Measurements from ENCODE around the gene C12orf76. TPM values are rescaled to one million over a fixed set of nuclear protein-coding genes. Genes with fewer than 3 reads are reported as not detected.
"Not testable (repeated sequence)": the region's sequence is repeated elsewhere in the genome, so short reads cannot be mapped to it uniquely, and the experiment has no call there.

Gene C12orf76
- total RNA-seq, 2 experiments from 2014 or later: 15.5 to 16.2 TPM

- POLR2A ChIA-PET: interaction anchor here (0.8 to 1.1 kb wide), 3 partner anchors 13 to 62 kb away, joined by 3 to 4 read pairs (median 3); partner anchors contain the start of gene ANKRD13A
Observed at GRCh38 chr12:110012137-110012536, 36.2 kb downstream of the C12orf76 start.

GRCh38 chr12:110010853-110011723 is 37.2 kb downstream of the C12orf76 start:
- ATAC-seq: no peak
- ChIA-PET CTCF (interaction anchor here (0.8 to 2.7 kb wide), 4 partner anchors 12 to 158 kb away, joined by 3 to 7 read pairs (median 6); partner anchors contain the start of genes ANKRD13A and GIT2), POLR2A (interaction anchor here (0.7 to 1.1 kb wide), 2 partner anchors 12 kb away, joined by 3 read pairs; partner anchors contain the start of gene ANKRD13A)
- peaks cover 51% of the 10 kb centered on the region for H3K36me3 Mint-ChIP-seq (ENCODE audit: low read depth)
- H3K9me3 Mint-ChIP-seq (ENCODE audit: insufficient read depth): no peaks in the 10 kb centered on the region
- DNase-seq: no peak
- no peaks in the 10 kb centered on the region for H3K27me3 Mint-ChIP-seq (ENCODE audit: low read depth)
- peak overlapping the region; percentile 67 for H3K27ac Mint-ChIP-seq
- H3K4me1 Mint-ChIP-seq (ENCODE audit: low read depth): peaks cover 69% of the 10 kb centered on the region
- no peak overlapping the region for H3K4me3 Mint-ChIP-seq

More at GRCh38 chr12:110012137-110012536, 36.2 kb downstream of the C12orf76 start:
- Mint-ChIP-seq H3K9me3 (ENCODE audit: insufficient read depth) (no peaks in the 10 kb centered on the region), H3K27ac (peak overlapping the region; percentile 31), H3K4me1 (ENCODE audit: low read depth) (peaks cover 64% of the 10 kb centered on the region), H3K36me3 (ENCODE audit: low read depth) (peaks cover 48% of the 10 kb centered on the region), H3K4me3 (no peak overlapping the region), H3K27me3 (ENCODE audit: low read depth) (no peaks in the 10 kb centered on the region)
- CTCF ChIA-PET: interaction anchor here (2.1 to 2.7 kb wide), 2 partner anchors 18 to 159 kb away, joined by 7 read pairs; no protein-coding TSS in a partner anchor
- ATAC-seq (no peak), DNase-seq (no peak)

DNA sequence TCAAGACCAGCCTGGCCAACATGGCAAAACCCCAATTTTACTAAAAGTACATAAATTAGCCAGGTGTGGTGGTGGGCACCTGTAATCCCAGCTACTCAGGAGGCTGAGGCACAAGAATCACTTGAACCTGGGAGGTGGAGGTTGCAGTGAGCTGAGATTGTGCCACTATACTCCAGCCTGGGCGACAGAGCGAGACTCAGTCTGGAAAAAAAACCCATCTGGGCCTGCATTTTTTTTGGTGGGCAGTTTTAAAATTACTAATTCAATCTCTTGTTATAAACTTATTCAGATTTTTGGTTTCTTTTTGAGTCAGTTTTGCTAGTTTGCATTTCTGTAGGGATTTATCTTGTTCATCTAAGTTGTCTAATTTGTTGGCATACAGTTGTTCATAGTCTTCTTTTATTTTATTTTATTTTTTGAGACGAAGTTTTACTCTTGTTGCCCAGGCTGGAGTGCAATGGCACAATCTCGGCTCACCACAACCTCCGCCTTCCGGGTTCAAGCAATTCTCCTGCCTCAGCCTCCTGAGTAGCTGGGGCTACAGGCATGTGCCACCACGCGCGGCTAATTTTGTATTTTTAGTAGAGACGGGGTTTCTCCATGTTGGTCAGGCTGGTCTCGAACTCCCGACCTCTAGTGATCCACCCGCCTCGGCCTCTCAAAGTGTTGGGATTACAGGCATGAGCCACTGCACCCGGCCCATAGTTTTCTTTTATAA is 39.5 kb downstream of the C12orf76 start:
- H3K9me3 Mint-ChIP-seq (ENCODE audit: insufficient read depth); CTCF ChIA-PET; H3K4me3 Mint-ChIP-seq; DNase-seq; H3K27me3 Mint-ChIP-seq (ENCODE audit: low read depth); ATAC-seq; H3K27ac Mint-ChIP-seq: not testable (repeated sequence)
- POLR2A ChIA-PET: interaction anchor here (0.6 kb wide), 1 partner anchor 73 kb away, joined by 5 read pairs; no protein-coding TSS in a partner anchor
- Mint-ChIP-seq H3K36me3 (ENCODE audit: low read depth) (peaks cover 50% of the 10 kb centered on the region), H3K4me1 (ENCODE audit: low read depth) (peaks cover 70% of the 10 kb centered on the region)

- POLR2A ChIA-PET: no interaction called here
- Mint-ChIP-seq H3K36me3 (ENCODE audit: low read depth) (peaks cover 51% of the 10 kb centered on the region), H3K27ac (no peak overlapping the region), H3K4me1 (ENCODE audit: low read depth) (peaks cover 74% of the 10 kb centered on the region), H3K4me3 (no peak overlapping the region), H3K9me3 (ENCODE audit: insufficient read depth) (no peaks in the 10 kb centered on the region), H3K27me3 (ENCODE audit: low read depth) (no peaks in the 10 kb centered on the region)
- DNase-seq (no peak), ATAC-seq (no peak)
- CTCF ChIA-PET: no interaction called here
Observed at GRCh38 chr12:110007881-110008280, 40.4 kb downstream of the C12orf76 start.

DNA sequence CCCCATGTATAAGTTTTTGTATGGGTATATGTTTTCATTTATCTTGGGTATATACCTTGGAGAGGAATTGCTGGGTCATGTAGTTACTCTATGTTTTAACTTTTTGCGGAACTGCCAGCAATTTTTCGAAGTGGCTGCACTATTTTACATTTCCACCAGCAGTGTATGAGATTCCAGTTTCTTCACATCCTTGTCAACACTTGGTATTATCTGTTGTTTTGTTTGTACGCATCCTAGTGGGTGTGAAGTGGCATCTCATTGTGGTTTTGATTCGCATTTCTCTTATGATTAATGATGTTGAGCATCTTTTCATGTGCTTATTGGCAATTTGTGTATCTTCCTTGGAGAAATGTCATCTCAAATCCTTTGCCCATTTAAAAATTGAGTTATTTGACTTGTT is 42.2 kb downstream of the C12orf76 start:
- CTCF ChIA-PET: no interaction called here
- no peaks in the 10 kb centered on the region for H3K27me3 Mint-ChIP-seq (ENCODE audit: low read depth)
- peaks cover 65% of the 10 kb centered on the region for H3K4me1 Mint-ChIP-seq (ENCODE audit: low read depth)
- no peak for ATAC-seq
- POLR2A ChIA-PET: no interaction called here
- H3K9me3 Mint-ChIP-seq (ENCODE audit: insufficient read depth): no peaks in the 10 kb centered on the region
- DNase-seq: no peak
- no peak overlapping the region for H3K4me3 Mint-ChIP-seq
- H3K36me3 Mint-ChIP-seq (ENCODE audit: low read depth): peaks cover 40% of the 10 kb centered on the region
- no peak overlapping the region for H3K27ac Mint-ChIP-seq

DNA sequence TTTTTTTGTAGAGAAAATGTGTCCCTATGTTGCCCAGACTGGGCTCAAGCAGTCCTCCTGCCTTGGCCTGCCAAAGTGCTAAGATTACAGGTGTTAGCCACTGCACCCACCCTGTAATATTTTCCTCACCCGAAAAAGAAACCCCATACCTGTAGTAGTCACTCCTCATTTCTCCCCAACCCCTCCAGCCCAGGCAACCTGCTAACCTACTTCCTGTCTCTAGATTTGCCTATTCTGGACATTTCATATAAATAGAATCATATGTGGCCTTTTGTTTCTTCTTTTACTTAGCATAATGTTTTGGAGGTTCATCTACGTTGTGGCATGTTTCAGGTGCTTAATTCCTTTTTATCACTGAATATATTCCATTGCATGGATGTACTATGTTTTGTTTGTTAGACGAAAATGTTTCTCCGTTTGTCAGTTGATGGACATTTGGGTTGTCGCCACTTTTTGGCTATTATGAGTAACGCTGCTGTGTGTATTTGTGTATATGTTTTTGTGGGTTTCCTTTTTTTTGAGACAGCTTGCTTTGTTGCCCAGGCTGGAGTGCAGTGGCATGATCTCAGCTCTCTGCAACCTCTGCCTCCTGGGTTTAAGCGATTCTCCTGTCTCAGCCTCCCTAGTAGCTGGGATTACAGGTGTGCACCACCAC is 42.9 kb downstream of the C12orf76 start:
- ChIA-PET POLR2A (interaction anchor here (1.1 to 1.4 kb wide), 2 partner anchors 8 to 10 kb away, joined by 3 to 4 read pairs; partner anchors contain the start of gene GIT2), CTCF (interaction anchor here (1.2 to 1.5 kb wide), 3 partner anchors 8 to 105 kb away, joined by 3 to 4 read pairs (median 4); partner anchors contain the start of gene TCHP)
- ATAC-seq (peak; percentile 66), DNase-seq (no peak)
- Mint-ChIP-seq H3K36me3 (ENCODE audit: low read depth) (peaks cover 40% of the 10 kb centered on the region), H3K4me1 (ENCODE audit: low read depth) (peaks cover 67% of the 10 kb centered on the region), H3K27ac (peak overlapping the region; percentile 57), H3K9me3 (ENCODE audit: insufficient read depth) (no peaks in the 10 kb centered on the region), H3K4me3 (no peak overlapping the region), H3K27me3 (ENCODE audit: low read depth) (no peaks in the 10 kb centered on the region)

DNA sequence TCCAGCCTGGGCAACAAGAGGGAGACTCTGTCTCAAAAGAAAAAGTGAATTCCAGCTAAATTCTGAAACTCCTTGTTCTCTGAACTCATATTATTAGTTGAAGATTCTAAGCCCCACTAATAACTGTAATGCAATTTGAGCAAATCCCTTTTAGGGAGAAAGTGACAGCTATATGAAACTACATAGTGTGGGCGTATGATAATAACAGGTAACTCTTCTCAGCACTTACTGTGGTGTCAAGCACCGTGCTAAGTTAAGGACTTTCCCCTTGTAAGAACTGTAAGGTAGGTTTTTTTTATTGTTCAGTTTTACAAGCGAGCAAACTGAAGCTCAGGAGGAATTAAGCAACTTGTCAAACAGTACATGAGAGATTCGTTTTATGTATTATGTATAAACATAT is 43.7 kb downstream of the C12orf76 start:
- Mint-ChIP-seq H3K36me3 (ENCODE audit: low read depth) (peaks cover 45% of the 10 kb centered on the region), H3K27ac (peak overlapping the region; percentile 56), H3K9me3 (ENCODE audit: insufficient read depth) (no peaks in the 10 kb centered on the region), H3K4me3 (no peak overlapping the region), H3K27me3 (ENCODE audit: low read depth) (no peaks in the 10 kb centered on the region), H3K4me1 (ENCODE audit: low read depth) (peaks cover 66% of the 10 kb centered on the region)
- CTCF ChIA-PET: interaction anchor here (0.8 to 1.5 kb wide), 6 partner anchors 9 to 104 kb away, joined by 3 to 4 read pairs (median 3); partner anchors contain the start of gene TCHP
- POLR2A ChIA-PET: interaction anchor here (1.1 to 1.4 kb wide), 2 partner anchors 9 kb away, joined by 3 to 4 read pairs; partner anchors contain the start of gene GIT2
- DNase-seq (no peak), ATAC-seq (no peak)

GRCh38 chr12:110002676-110003515 is 45.4 kb downstream of the C12orf76 start:
- Mint-ChIP-seq H3K27me3 (ENCODE audit: low read depth) (no peaks in the 10 kb centered on the region), H3K4me3 (no peak overlapping the region), H3K36me3 (ENCODE audit: low read depth) (peaks cover 41% of the 10 kb centered on the region), H3K4me1 (ENCODE audit: low read depth) (peaks cover 63% of the 10 kb centered on the region), H3K9me3 (ENCODE audit: insufficient read depth) (no peaks in the 10 kb centered on the region), H3K27ac (peak overlapping the region; percentile 44)
- CTCF ChIA-PET: interaction anchor here (0.5 to 1.4 kb wide), 3 partner anchors 13 to 158 kb away, joined by 3 read pairs; no protein-coding TSS in a partner anchor
- POLR2A ChIA-PET: interaction anchor here (1.2 kb wide), 1 partner anchor 10 kb away, joined by 5 read pairs; no protein-coding TSS in a partner anchor
- no peak for DNase-seq
- ATAC-seq: no peak

- no peak overlapping the region for H3K27ac Mint-ChIP-seq
- H3K4me1 Mint-ChIP-seq (ENCODE audit: low read depth): peaks cover 64% of the 10 kb centered on the region
- H3K4me3 Mint-ChIP-seq: no peak overlapping the region
- H3K36me3 Mint-ChIP-seq (ENCODE audit: low read depth): peaks cover 34% of the 10 kb centered on the region
- ChIA-PET POLR2A (no interaction called here), CTCF (interaction anchor here (1.4 kb wide), 1 partner anchor 156 kb away, joined by 3 read pairs; no protein-coding TSS in a partner anchor)
- no peak for DNase-seq
- no peaks in the 10 kb centered on the region for H3K9me3 Mint-ChIP-seq (ENCODE audit: insufficient read depth)
- ATAC-seq: no peak
- H3K27me3 Mint-ChIP-seq (ENCODE audit: low read depth): no peaks in the 10 kb centered on the region
Observed at GRCh38 chr12:110001596-110001995, 46.7 kb downstream of the C12orf76 start.

- peaks cover 26% of the 10 kb centered on the region for H3K36me3 Mint-ChIP-seq (ENCODE audit: low read depth)
- H3K9me3 Mint-ChIP-seq (ENCODE audit: insufficient read depth): no peaks in the 10 kb centered on the region
- ATAC-seq: no peak
- POLR2A ChIA-PET: interaction anchor here (0.6 to 1.5 kb wide), 9 partner anchors 10 to 301 kb away, joined by 3 to 6 read pairs (median 3); partner anchors contain the start of gene C12orf76
- peak; percentile 29 for DNase-seq
- peak overlapping the region; percentile 95 for H3K27ac Mint-ChIP-seq
- CTCF ChIA-PET: interaction anchor here (1.1 to 1.4 kb wide), 3 partner anchors 13 to 102 kb away, joined by 3 read pairs; no protein-coding TSS in a partner anchor
- peaks cover 55% of the 10 kb centered on the region for H3K4me1 Mint-ChIP-seq (ENCODE audit: low read depth)
- H3K4me3 Mint-ChIP-seq: peak overlapping the region; percentile 100
- no peaks in the 10 kb centered on the region for H3K27me3 Mint-ChIP-seq (ENCODE audit: low read depth)
Observed at GRCh38 chr12:109999983-110000505, 48.3 kb downstream of the C12orf76 start.
